SH-SY5Y (cell line): ENCODE results near the gene HPCAL1.
A peak's percentile ranks its signal among the peaks of the same experiment; 100 is the strongest.

Source experiments
- GATA2 ChIP-seq: IDR thresholded peaks from 2 replicates; pipeline ENCODE4 v1.6.1; 2011; ENCODE audit warnings: mild to moderate bottlenecking, low read depth, low read length
- GATA3 ChIP-seq: IDR thresholded peaks from 2 replicates; pipeline ENCODE4 v1.6.1; 2011; ENCODE audit warnings: low read depth, mild to moderate bottlenecking, low read length, moderate library complexity

The HPCAL1 gene

GRCh38 chr2:10396464-10396863 lies 93.8 kb downstream of the HPCAL1 start:
- TF ChIP-seq GATA2 (no peak), GATA3 (no peak)

- TF ChIP-seq GATA3 (no peak), GATA2 (no peak)
Measured at GRCh38 chr2:10397297-10397875, 94.7 kb downstream of the HPCAL1 start.

GRCh38 chr2:10397878-10398277 lies 95.2 kb downstream of the HPCAL1 start:
- TF ChIP-seq GATA3 (no peak), GATA2 (no peak)

GRCh38 chr2:10398496-10398895 lies 95.8 kb downstream of the HPCAL1 start:
- no peak for TF ChIP-seq GATA3
- no peak for TF ChIP-seq GATA2

- TF ChIP-seq GATA2 (no peak), GATA3 (no peak)
Measured at GRCh38 chr2:10399358-10399757, 96.7 kb downstream of the HPCAL1 start.

- TF ChIP-seq GATA3, result no peak
- TF ChIP-seq GATA2, result no peak
Measured at GRCh38 chr2:10400002-10400401, 97.3 kb downstream of the HPCAL1 start.

- TF ChIP-seq GATA3, result no peak
- no peak for TF ChIP-seq GATA2
Measured at GRCh38 chr2:10400568-10400977, 97.9 kb downstream of the HPCAL1 start.

- no peak for TF ChIP-seq GATA3
Measured at GRCh38 chr2:10400978-10401951, 98.6 kb downstream of the HPCAL1 start.

- no peak for TF ChIP-seq GATA2
- TF ChIP-seq GATA3, result no peak
Measured at GRCh38 chr2:10402062-10402585, 99.4 kb downstream of the HPCAL1 start.

GRCh38 chr2:10402653-10403215 lies 100.0 kb downstream of the HPCAL1 start:
- TF ChIP-seq GATA2 (no peak), GATA3 (no peak)

- no peak for TF ChIP-seq GATA2
- TF ChIP-seq GATA3, result no peak
Measured at GRCh38 chr2:10404324-10405143, 101.8 kb downstream of the HPCAL1 start.

- TF ChIP-seq GATA3 (no peak), GATA2 (peak; percentile 82)
Measured at GRCh38 chr2:10405448-10405847, 102.7 kb downstream of the HPCAL1 start.

- TF ChIP-seq GATA3 (no peak), GATA2 (no peak)
Measured at GRCh38 chr2:10406016-10406415, 103.3 kb downstream of the HPCAL1 start.
